HL-60/S4 treated with phorbol 12-myristate 13-acetate at 8.2 ng/mL for 4 days and 3 days (cell line): ENCODE results near the gene TDRD9.

ENCODE experiments used
- in situ Hi-C: fragments of 300-500 bp; cut with MboI; formaldehyde crosslinking; loops from 2 replicates; pipeline ENCODE4 v1.15.0; 2022; ENCODE audit warnings: low sequenced_read_pairs

The TDRD9 gene

GRCh38 chr14:103891667-103892215 is 36.5 kb upstream of the TDRD9 start:
- in situ Hi-C loops, result no loop called here

- in situ Hi-C loops, result no loop called here
These were observed 36.0 kb upstream of the TDRD9 start for GRCh38 chr14:103892247-103892646.

- in situ Hi-C loops, result no loop called here
These were observed 34.1 kb upstream of the TDRD9 start for GRCh38 chr14:103894034-103894722.

GRCh38 chr14:103894723-103895059 is 33.6 kb upstream of the TDRD9 start:
- in situ Hi-C loops, result no loop called here

- in situ Hi-C loops, result no loop called here
These were observed 31.7 kb upstream of the TDRD9 start for GRCh38 chr14:103896578-103896977.

- in situ Hi-C loops, result no loop called here
These were observed 30.9 kb upstream of the TDRD9 start for GRCh38 chr14:103897075-103897947.

GRCh38 chr14:103898204-103898603 is 30.1 kb upstream of the TDRD9 start:
- in situ Hi-C loops, result no loop called here

GRCh38 chr14:103898711-103899110 is 29.5 kb upstream of the TDRD9 start:
- in situ Hi-C loops, result no loop called here

GRCh38 chr14:103899316-103899715 is 28.9 kb upstream of the TDRD9 start:
- in situ Hi-C loops, result no loop called here

- in situ Hi-C loops, result no loop called here
These were observed 28.4 kb upstream of the TDRD9 start for GRCh38 chr14:103899833-103900232.

- in situ Hi-C loops, result no loop called here
These were observed 23.7 kb upstream of the TDRD9 start for GRCh38 chr14:103904493-103905107.

GRCh38 chr14:103905842-103906456 is 22.3 kb upstream of the TDRD9 start:
- in situ Hi-C loops, result no loop called here

GRCh38 chr14:103908580-103908979 is 19.7 kb upstream of the TDRD9 start:
- in situ Hi-C loops, result no loop called here

GRCh38 chr14:103909531-103910261 is 18.6 kb upstream of the TDRD9 start:
- in situ Hi-C loops, result loop anchor here (10.0 kb wide), 1 partner anchor 105 kb away; no protein-coding TSS in a partner anchor

- in situ Hi-C loops, result loop anchor here (10.0 kb wide), 1 partner anchor 106 kb away; no protein-coding TSS in a partner anchor
These were observed 17.9 kb upstream of the TDRD9 start for GRCh38 chr14:103910262-103910935.

GRCh38 chr14:103910984-103911383 is 17.3 kb upstream of the TDRD9 start:
- in situ Hi-C loops, result loop anchor here (10.0 kb wide), 1 partner anchor 106 kb away; no protein-coding TSS in a partner anchor

- in situ Hi-C loops, result loop anchor here (10.0 kb wide), 1 partner anchor 111 kb away; no protein-coding TSS in a partner anchor
These were observed 12.6 kb upstream of the TDRD9 start for GRCh38 chr14:103915616-103916015.

GRCh38 chr14:103916636-103917262 is 11.5 kb upstream of the TDRD9 start:
- in situ Hi-C loops, result loop anchor here (10.0 kb wide), 1 partner anchor 112 kb away; no protein-coding TSS in a partner anchor
